ENCODE data around the gene POU2F2.

GRCh38 chr19:42089191-42089750 is 43.0 kb downstream of the POU2F2 start:
- TF ChIP-seq CTCF (IDR thresholded peaks at IDR 0.05) (no peak), POLR2A (IDR thresholded peaks at IDR 0.05) (no peak)
